ENCODE measurements around the gene LGALS14. TPM values are rescaled to one million over a fixed set of nuclear protein-coding genes. Genes with fewer than 3 reads are reported as not detected.

Gene LGALS14
- total RNA-seq, 1 donor from 2014 or later: not detected

- TF ChIP-seq CTCF (IDR thresholded peaks at IDR 0.05): no peak
- H3K4me1 ChIP-seq: no peaks in the 10 kb centered on the region
- intact Hi-C loops (cut with DNase I): no loop called here
- no peaks in the 10 kb centered on the region for H3K27me3 ChIP-seq
- no peaks in the 10 kb centered on the region for H3K36me3 ChIP-seq
- no peaks in the 10 kb centered on the region for H3K9me3 ChIP-seq
- no peak overlapping the region for H3K27ac ChIP-seq
- no peak for DNase-seq (ENCODE audit: low spot score in 2 of 2)
- no peak overlapping the region for H3K4me3 ChIP-seq
Measured at GRCh38 chr19:39735688-39736087, 31.4 kb downstream of the LGALS14 start.

- no peak overlapping the region for H3K27ac ChIP-seq
- DNase-seq (ENCODE audit: low spot score in 2 of 2): no peak
- no peaks in the 10 kb centered on the region for H3K27me3 ChIP-seq
- H3K4me3 ChIP-seq: no peak overlapping the region
- H3K4me1 ChIP-seq: no peaks in the 10 kb centered on the region
- intact Hi-C loops (cut with DNase I): no loop called here
- no peaks in the 10 kb centered on the region for H3K9me3 ChIP-seq
- no peaks in the 10 kb centered on the region for H3K36me3 ChIP-seq
- TF ChIP-seq CTCF (IDR thresholded peaks at IDR 0.05): no peak
Measured at GRCh38 chr19:39736088-39736487, 31.8 kb downstream of the LGALS14 start.

- intact Hi-C loops (cut with DNase I): no loop called here
- Histone ChIP-seq H3K36me3 (no peaks in the 10 kb centered on the region), H3K27me3 (no peaks in the 10 kb centered on the region), H3K4me1 (no peaks in the 10 kb centered on the region), H3K4me3 (no peak overlapping the region), H3K27ac (no peak overlapping the region), H3K9me3 (no peaks in the 10 kb centered on the region)
- DNase-seq (ENCODE audit: low spot score in 2 of 2): no peak
- TF ChIP-seq CTCF (IDR thresholded peaks at IDR 0.05): no peak
Measured at GRCh38 chr19:39737351-39737750, 33.1 kb downstream of the LGALS14 start.

GRCh38 chr19:39737891-39738290, 33.6 kb downstream of the LGALS14 start, which contains the start of gene CLC:
TSS of gene CLC (minus strand) at chr19:39738029. CDS start at chr19:39737952, 77 bp downstream.
- no peaks in the 10 kb centered on the region for H3K27me3 ChIP-seq
- DNase-seq (ENCODE audit: low spot score in 2 of 2): no peak
- H3K9me3 ChIP-seq: no peaks in the 10 kb centered on the region
- H3K36me3 ChIP-seq: no peaks in the 10 kb centered on the region
- no peak for TF ChIP-seq CTCF (IDR thresholded peaks at IDR 0.05)
- intact Hi-C loops (cut with DNase I): no loop called here
- H3K4me3 ChIP-seq: no peak within 1 kb of the TSS
- H3K27ac ChIP-seq: no peak within 1 kb of the TSS
- no peaks in the 10 kb centered on the region for H3K4me1 ChIP-seq

GRCh38 chr19:39738814-39739213, 34.5 kb downstream of the LGALS14 start:
- DNase-seq (ENCODE audit: low spot score in 2 of 2): no peak
- Histone ChIP-seq H3K36me3 (no peaks in the 10 kb centered on the region), H3K27ac (no peak overlapping the region), H3K4me1 (no peaks in the 10 kb centered on the region), H3K27me3 (no peaks in the 10 kb centered on the region), H3K9me3 (no peaks in the 10 kb centered on the region), H3K4me3 (no peak overlapping the region)
- no peak for TF ChIP-seq CTCF (IDR thresholded peaks at IDR 0.05)
- intact Hi-C loops (cut with DNase I): no loop called here

GRCh38 chr19:39740395-39740794, 36.1 kb downstream of the LGALS14 start:
- no peaks in the 10 kb centered on the region for H3K4me1 ChIP-seq
- H3K27ac ChIP-seq: no peak overlapping the region
- no peak overlapping the region for H3K4me3 ChIP-seq
- TF ChIP-seq CTCF (IDR thresholded peaks at IDR 0.05): no peak
- H3K36me3 ChIP-seq: no peaks in the 10 kb centered on the region
- intact Hi-C loops (cut with DNase I): no loop called here
- no peaks in the 10 kb centered on the region for H3K9me3 ChIP-seq
- DNase-seq (ENCODE audit: low spot score in 2 of 2): no peak
- H3K27me3 ChIP-seq: no peaks in the 10 kb centered on the region
